OCI-LY3 (cell line): ENCODE data around the gene CFAP20.

Source experiments
- CTCF ChIP-seq: fragments of 200-600, 300-600 bp; sonication (generic); IDR thresholded peaks from 2 replicates; pipeline ENCODE4 v1.5.1; 2014; ENCODE audit warnings: antibody characterized with exemption, low read length, low read depth
- EZH2phosphoT487 ChIP-seq: fragments of 200-600 bp; shearing (Covaris generic); IDR thresholded peaks from 2 replicates; pipeline ENCODE4 v1.6.1; 2018; ENCODE audit warnings: antibody characterized with exemption, mixed run types, low read depth

- TF ChIP-seq CTCF (no peak), EZH2phosphoT487 (no peak)
Observed at GRCh38 chr16:58099956-58100300, 29.3 kb downstream of the CFAP20 start.
